Measurements from ENCODE around the gene CD164L2.
A peak's percentile ranks its signal among the peaks of the same experiment; 100 is the strongest.

The CD164L2 gene

DNA sequence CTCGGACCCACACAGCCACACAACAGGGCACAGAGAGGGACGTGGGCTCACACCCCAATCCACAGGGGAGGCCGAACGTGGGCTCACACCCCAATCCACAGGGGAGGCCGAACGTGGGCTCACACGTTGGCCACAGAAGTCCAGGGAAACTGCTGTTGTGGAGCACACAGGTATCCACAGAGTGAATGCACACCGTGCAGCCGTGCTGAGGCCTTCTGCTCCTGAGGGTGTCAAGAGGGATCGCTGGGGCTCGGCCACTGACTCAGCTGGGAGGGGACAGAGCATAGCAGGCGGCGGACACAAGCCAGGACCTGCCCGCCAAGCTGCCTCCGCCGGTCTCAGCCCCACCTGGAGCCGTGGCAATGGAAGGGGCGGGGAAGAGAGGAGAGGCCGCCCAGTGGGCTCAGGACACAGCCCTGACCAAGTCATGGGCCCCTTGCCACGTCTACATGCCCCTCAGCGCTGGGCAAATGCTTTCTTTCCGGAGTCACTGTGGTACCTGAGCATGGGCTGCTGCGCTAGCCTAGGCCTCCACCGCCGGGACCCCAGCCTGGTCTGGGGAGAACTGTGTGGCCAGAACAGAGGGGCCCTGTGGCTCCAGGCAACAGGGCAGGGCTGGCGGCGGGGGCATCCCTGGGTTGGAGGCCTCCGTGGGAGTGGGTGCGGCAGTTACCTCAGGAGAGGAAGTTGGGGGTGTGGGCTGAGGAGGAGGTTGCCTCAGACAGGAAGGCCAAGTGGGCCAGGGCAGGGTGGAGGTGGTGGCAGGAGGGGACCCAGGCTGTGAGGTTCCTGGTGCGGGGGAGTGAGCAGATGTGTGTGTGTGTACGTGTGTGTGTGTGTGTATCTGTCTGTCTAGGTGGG lies 40.1 kb downstream of the CD164L2 start:
- DNase-seq = peak; percentile 34 to 91

GRCh38 chr1:27342391-27342777 lies 40.7 kb downstream of the CD164L2 start:
- DNase-seq = no peak

- DNase-seq = peak; percentile 25 to 61
Measured at GRCh38 chr1:27341525-27342252, 41.4 kb downstream of the CD164L2 start, which contains the start of gene SYTL1. SYTL1 (plus strand) TSS chr1:27342022; CDS start chr1:27345335, 3,313 bp downstream.

GRCh38 chr1:27339213-27339612 lies 43.9 kb downstream of the CD164L2 start:
- no peak for DNase-seq

GRCh38 chr1:27338751-27339150 lies 44.4 kb downstream of the CD164L2 start:
- no peak for DNase-seq

GRCh38 chr1:27336756-27337155 lies 46.4 kb downstream of the CD164L2 start:
- DNase-seq = no peak

GRCh38 chr1:27335506-27336422 lies 47.4 kb downstream of the CD164L2 start:
- no peak for DNase-seq

DNA sequence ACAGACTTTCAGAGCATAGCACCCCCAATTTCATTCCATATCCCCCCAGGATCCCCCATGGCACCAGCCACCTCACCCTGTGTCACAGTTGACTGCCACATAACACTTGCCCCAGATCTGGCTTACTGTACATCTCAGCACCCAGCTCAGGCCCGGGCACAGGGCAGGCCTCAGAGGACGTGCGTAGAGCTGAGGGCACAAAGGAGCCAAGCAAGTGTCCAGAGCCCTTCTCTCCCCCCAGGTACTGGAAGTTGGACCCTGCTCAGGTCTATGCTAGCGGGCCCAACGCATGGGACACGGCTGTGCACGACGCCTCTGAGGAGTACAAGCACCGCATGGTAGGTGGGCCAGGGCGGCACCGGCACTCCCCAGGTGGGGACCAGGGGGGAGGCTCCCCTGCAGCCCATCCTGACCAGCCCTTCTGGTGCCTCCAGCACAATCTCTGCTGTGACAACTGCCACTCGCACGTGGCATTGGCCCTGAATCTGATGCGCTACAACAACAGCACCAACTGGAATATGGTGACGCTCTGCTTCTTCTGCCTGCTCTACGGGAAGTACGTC lies 49.3 kb downstream of the CD164L2 start:
- DNase-seq = no peak

DNA sequence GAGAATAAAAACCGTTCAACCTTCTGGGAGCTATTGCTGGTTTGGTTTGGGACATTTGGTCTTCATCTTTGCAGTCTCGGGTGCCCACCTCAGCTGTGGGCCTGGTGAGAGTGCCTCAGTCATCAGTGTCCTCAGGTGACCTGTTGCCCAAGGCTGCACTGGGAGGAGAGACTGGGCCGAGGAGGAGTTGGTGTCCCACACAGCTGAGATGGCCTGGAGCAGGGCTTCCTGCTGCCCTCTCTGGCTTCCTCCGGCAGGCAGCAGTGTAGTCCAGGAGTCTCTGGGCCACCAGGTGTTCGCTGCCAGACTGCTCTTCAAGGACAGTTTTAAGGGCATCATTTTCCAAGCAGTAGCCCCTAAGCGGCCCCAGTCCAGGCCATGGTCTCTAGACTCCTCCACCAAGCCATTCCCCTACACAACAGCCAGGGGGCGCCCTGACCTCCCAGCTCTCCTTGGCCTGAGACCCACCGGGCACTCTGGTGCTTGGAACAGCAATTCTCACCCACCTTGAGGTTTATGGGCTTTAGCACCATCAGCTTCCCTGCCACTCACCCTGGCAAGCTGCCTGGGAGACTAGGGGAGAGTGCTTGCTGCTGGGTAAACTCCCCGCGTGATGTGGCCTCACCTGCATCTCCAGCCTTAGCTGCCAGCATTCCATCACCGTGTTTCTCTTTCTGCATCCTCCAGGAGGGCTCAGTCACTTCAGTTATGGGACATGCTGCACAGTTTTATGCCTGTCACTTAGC lies 50.4 kb downstream of the CD164L2 start:
- DNase-seq = peak; percentile 6 to 28

- no peak for DNase-seq
Measured at GRCh38 chr1:27331922-27332321, 51.2 kb downstream of the CD164L2 start.

DNA sequence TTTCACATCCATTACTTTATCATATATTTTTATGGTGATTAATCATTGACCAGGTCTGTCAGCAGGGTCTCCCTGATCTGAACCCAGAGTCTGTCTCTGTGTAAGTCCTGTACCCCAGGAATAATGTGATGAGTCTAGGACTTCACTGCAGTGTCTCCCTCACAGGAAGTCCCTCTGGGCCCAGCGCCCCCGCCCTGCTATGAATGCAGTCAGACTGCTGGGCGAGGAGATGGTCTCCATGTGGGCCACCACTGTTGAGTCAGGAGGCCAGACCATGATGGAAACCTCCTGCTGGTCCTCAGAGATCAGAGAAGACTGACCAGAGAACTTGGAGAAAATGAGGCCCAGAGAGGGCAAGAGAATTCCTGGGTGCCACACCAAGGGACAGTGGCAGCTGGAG lies 51.7 kb downstream of the CD164L2 start:
- DNase-seq = no peak

- DNase-seq = no peak
Measured at GRCh38 chr1:27330786-27331185, 52.3 kb downstream of the CD164L2 start.

Data from bone marrow (tissue), 2 donors.